ENCODE measurements around the gene DSG1.

Gene DSG1

GRCh38 chr18:31297248-31297647 lies 20.7 kb upstream of the DSG1 start:
- Histone ChIP-seq H4K20me1 (ENCODE audit: insufficient read depth) (no peaks in the 10 kb centered on the region), H3K27me3 (ENCODE audit: insufficient read depth, low read depth) (no peaks in the 10 kb centered on the region), H2AFZ (ENCODE audit: low read depth) (no peak overlapping the region), H3K4me3 (IDR thresholded peaks at IDR 0.05; ENCODE audit: insufficient read depth, low read depth, low read length) (no peak overlapping the region), H3K9ac (no peak overlapping the region), H3K4me2 (no peak overlapping the region), H3K79me2 (ENCODE audit: insufficient read depth, low read depth) (no peaks in the 10 kb centered on the region), H3K36me3 (ENCODE audit: insufficient read depth) (no peaks in the 10 kb centered on the region), H3K4me1 (ENCODE audit: low read depth, poor library complexity, severe bottlenecking) (no peaks in the 10 kb centered on the region), H3K27ac (no peak overlapping the region)
- no peak for TF ChIP-seq CTCF (conservative IDR thresholded peaks at IDR 0.05; ENCODE audit: low read depth, low read length)

- no peaks in the 10 kb centered on the region for H3K79me2 ChIP-seq (ENCODE audit: insufficient read depth, low read depth)
- no peak overlapping the region for H3K27ac ChIP-seq
- no peaks in the 10 kb centered on the region for H3K36me3 ChIP-seq (ENCODE audit: insufficient read depth)
- no peak for TF ChIP-seq CTCF (conservative IDR thresholded peaks at IDR 0.05; ENCODE audit: low read depth, low read length)
- H2AFZ ChIP-seq (ENCODE audit: low read depth) = no peak overlapping the region
- H3K27me3 ChIP-seq (ENCODE audit: insufficient read depth, low read depth) = no peaks in the 10 kb centered on the region
- no peak overlapping the region for H3K9ac ChIP-seq
- no peaks in the 10 kb centered on the region for H4K20me1 ChIP-seq (ENCODE audit: insufficient read depth)
- H3K4me3 ChIP-seq (IDR thresholded peaks at IDR 0.05; ENCODE audit: insufficient read depth, low read depth, low read length) = no peak overlapping the region
- no peaks in the 10 kb centered on the region for H3K4me1 ChIP-seq (ENCODE audit: low read depth, poor library complexity, severe bottlenecking)
- no peak overlapping the region for H3K4me2 ChIP-seq
Observed at GRCh38 chr18:31301201-31301655, 16.7 kb upstream of the DSG1 start.

- Histone ChIP-seq H3K9ac (no peak overlapping the region), H3K4me3 (IDR thresholded peaks at IDR 0.05; ENCODE audit: insufficient read depth, low read depth, low read length) (no peak overlapping the region), H2AFZ (ENCODE audit: low read depth) (no peak overlapping the region), H4K20me1 (ENCODE audit: insufficient read depth) (no peaks in the 10 kb centered on the region), H3K4me2 (no peak overlapping the region), H3K4me1 (ENCODE audit: low read depth, poor library complexity, severe bottlenecking) (no peaks in the 10 kb centered on the region), H3K36me3 (ENCODE audit: insufficient read depth) (no peaks in the 10 kb centered on the region), H3K79me2 (ENCODE audit: insufficient read depth, low read depth) (no peaks in the 10 kb centered on the region), H3K27ac (no peak overlapping the region), H3K27me3 (ENCODE audit: insufficient read depth, low read depth) (no peaks in the 10 kb centered on the region)
- TF ChIP-seq CTCF (conservative IDR thresholded peaks at IDR 0.05; ENCODE audit: low read depth, low read length) = no peak
Observed at GRCh38 chr18:31302991-31303390, 15.0 kb upstream of the DSG1 start.

GRCh38 chr18:31303771-31304170 lies 14.2 kb upstream of the DSG1 start:
- Histone ChIP-seq H4K20me1 (ENCODE audit: insufficient read depth) (no peaks in the 10 kb centered on the region), H2AFZ (ENCODE audit: low read depth) (no peak overlapping the region)
- TF ChIP-seq CTCF (conservative IDR thresholded peaks at IDR 0.05; ENCODE audit: low read depth, low read length) = no peak

More at GRCh38 chr18:31303771-31304170, 14.2 kb upstream of the DSG1 start:
- Histone ChIP-seq H3K27ac (no peak overlapping the region), H3K4me2 (no peak overlapping the region), H3K79me2 (ENCODE audit: insufficient read depth, low read depth) (no peaks in the 10 kb centered on the region), H3K27me3 (ENCODE audit: insufficient read depth, low read depth) (no peaks in the 10 kb centered on the region), H3K4me3 (IDR thresholded peaks at IDR 0.05; ENCODE audit: insufficient read depth, low read depth, low read length) (no peak overlapping the region), H3K9ac (no peak overlapping the region), H3K4me1 (ENCODE audit: low read depth, poor library complexity, severe bottlenecking) (no peaks in the 10 kb centered on the region), H3K36me3 (ENCODE audit: insufficient read depth) (no peaks in the 10 kb centered on the region)

Measured in KMS-11 (cell line).